A549 (cell line): Measurements from ENCODE around the gene SLC35A3.

Experiments used
- CTCF ChIP-seq: fragments of >200 bp; sonication (Bioruptor Twin); formaldehyde crosslinking; IDR thresholded peaks from 3 replicates; pipeline ENCODE4 v1.5.1; 2016
- JUN ChIP-seq, 2 experiments: fragments of >200 bp; sonication (Bioruptor Twin); formaldehyde crosslinking; IDR thresholded peaks; 2 replicates in 1 of 2; 3 replicates in 1 of 2; pipeline ENCODE4 v1.6.1; 2016 to 2017
- MYC ChIP-seq: IDR thresholded peaks from 2 replicates; pipeline ENCODE4 v1.6.1; 2012; ENCODE audit warnings: mild to moderate bottlenecking, inconsistent platforms, low read length, improper control_type of control experiment, borderline replicate concordance
- PHF8 ChIP-seq: fragments of 200-600 bp; sonication (generic); IDR thresholded peaks from 2 replicates; pipeline ENCODE4 v1.6.1; 2016; ENCODE audit warnings: low read depth, mild to moderate bottlenecking, antibody characterized with exemption, moderate library complexity, borderline replicate concordance
- POLR2A ChIP-seq: IDR thresholded peaks from 2 replicates; pipeline ENCODE4 v1.6.1; 2012; ENCODE audit warnings: mild to moderate bottlenecking, low read length
- SMC3 ChIP-seq: fragments of >200 bp; sonication (Bioruptor Twin); formaldehyde crosslinking; IDR thresholded peaks from 3 replicates; pipeline ENCODE4 v1.6.1; 2018; ENCODE audit warnings: inconsistent platforms
- SREBF2 ChIP-seq: fragments of 450-650 bp; IDR thresholded peaks from 2 replicates; pipeline ENCODE4 v1.6.1; 2014; ENCODE audit warnings: mild to moderate bottlenecking, moderate library complexity

GRCh38 chr1:100074604-100075395 is 105.0 kb downstream of the SLC35A3 start:
- TF ChIP-seq POLR2A (no peak), JUN (IDR thresholded peaks at IDR 0.05) (no peak), MYC (no peak), SMC3 (no peak), PHF8 (no peak), SREBF2 (no peak), CTCF (no peak)
